OCI-LY1 (cell line): ENCODE measurements around the gene NEU1.
"Not testable (repeated sequence)": the region's sequence is repeated elsewhere in the genome, so short reads cannot be mapped to it uniquely, and the experiment has no call there.

Experiments used
- CTCF ChIP-seq: fragments of 200-600 bp; sonication (generic), shearing (Covaris generic); IDR thresholded peaks from 2 replicates; pipeline ENCODE4 v1.5.1; 2017; ENCODE audit warnings: mild to moderate bottlenecking, antibody characterized with exemption, low read length, moderate library complexity, mixed read lengths
- EZH2 ChIP-seq: fragments of 200-600 bp; sonication (generic), shearing (Covaris generic); IDR thresholded peaks from 2 replicates; pipeline ENCODE4 v1.8.0; 2017; ENCODE audit warnings: borderline replicate concordance, mixed run types, mild to moderate bottlenecking, antibody characterized with exemption, low read length, moderate library complexity, mixed read lengths

DNA sequence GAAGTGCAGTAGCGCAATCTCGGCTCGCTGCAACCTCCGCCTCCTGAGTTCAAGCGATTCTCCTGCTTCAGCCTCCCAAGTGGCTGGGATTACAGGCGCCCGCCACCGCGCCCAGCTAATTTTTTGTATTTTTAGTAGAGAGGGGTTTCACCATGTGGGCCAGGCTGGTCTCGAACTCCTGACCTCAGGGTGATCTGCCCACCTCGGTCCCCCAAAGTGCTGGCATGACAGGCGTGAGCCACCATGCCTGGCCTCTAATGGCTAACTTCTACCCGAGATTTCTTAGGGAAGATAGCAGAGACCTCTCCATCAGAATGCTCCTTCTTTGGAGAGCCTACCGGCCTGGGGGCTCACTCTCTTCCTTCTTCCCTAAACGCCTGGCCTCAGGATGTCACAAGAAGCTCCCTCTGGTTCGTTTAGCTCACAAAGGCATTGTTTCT is 1.5 kb upstream of the NEU1 start:
- not testable (repeated sequence) for TF ChIP-seq CTCF, EZH2
